ENCODE measurements around the gene TCP1.
"Not testable (repeated sequence)": the region's sequence is repeated elsewhere in the genome, so short reads cannot be mapped to it uniquely, and the experiment has no call there.

The TCP1 gene

GRCh38 chr6:159789377-159790148, at the start of gene TCP1:
TCP1 (minus strand) TSS chr6:159789602; CDS start chr6:159789468, 134 bp downstream.
- peak; percentile 100 for DNase-seq

GRCh38 chr6:159838020-159838744, 48.8 kb upstream of the TCP1 start:
- DNase-seq = no peak

GRCh38 chr6:159837511-159837910, 48.1 kb upstream of the TCP1 start:
- no peak for DNase-seq

GRCh38 chr6:159836718-159837490, 47.5 kb upstream of the TCP1 start:
- no peak for DNase-seq

- no peak for DNase-seq
Measured at GRCh38 chr6:159833997-159834603, 44.7 kb upstream of the TCP1 start.

GRCh38 chr6:159833556-159833955, 44.2 kb upstream of the TCP1 start:
- peak; percentile 25 for DNase-seq

- DNase-seq = no peak
Measured at GRCh38 chr6:159832946-159833345, 43.5 kb upstream of the TCP1 start.

GRCh38 chr6:159831373-159831679, 41.9 kb upstream of the TCP1 start:
- no peak for DNase-seq

GRCh38 chr6:159830501-159831372, 41.3 kb upstream of the TCP1 start:
- DNase-seq = no peak

- DNase-seq = peak; percentile 45
Measured at GRCh38 chr6:159829526-159829925, 40.1 kb upstream of the TCP1 start.

GRCh38 chr6:159828074-159828473, 38.7 kb upstream of the TCP1 start:
- DNase-seq = peak; percentile 47

GRCh38 chr6:159826968-159827647, 37.7 kb upstream of the TCP1 start:
- DNase-seq = no peak

- DNase-seq = no peak
Measured at GRCh38 chr6:159826004-159826403, 36.6 kb upstream of the TCP1 start.

- not testable (repeated sequence) for DNase-seq
Measured at GRCh38 chr6:159824690-159825089, 35.3 kb upstream of the TCP1 start.

- no peak for DNase-seq
Measured at GRCh38 chr6:159823953-159824352, 34.6 kb upstream of the TCP1 start.

- no peak for DNase-seq
Measured at GRCh38 chr6:159821726-159822125, 32.3 kb upstream of the TCP1 start.

- no peak for DNase-seq
Measured at GRCh38 chr6:159821122-159821521, 31.7 kb upstream of the TCP1 start.

GRCh38 chr6:159819932-159820640, 30.7 kb upstream of the TCP1 start:
- no peak for DNase-seq

- no peak for DNase-seq
Measured at GRCh38 chr6:159819098-159819497, 29.7 kb upstream of the TCP1 start.

GRCh38 chr6:159817951-159818739, 28.7 kb upstream of the TCP1 start:
- no peak for DNase-seq

Data from fibroblast of skin of right quadriceps (primary cell).